HG02623 (cell line): Measurements from ENCODE around the gene ITPRIPL2.

Experiments
- ATAC-seq: cut with Tn5 transposase; IDR thresholded peaks from one replicate; pipeline ENCODE4 v1.9.1; 2021; ENCODE audit warnings: moderate library complexity; ENCODE audit not compliant: unreplicated experiment

ITPRIPL2 gene

GRCh38 chr16:19119564-19119963 is 5.8 kb downstream of the ITPRIPL2 start:
- ATAC-seq: no peak

GRCh38 chr16:19123535-19124178 is 9.9 kb downstream of the ITPRIPL2 start:
- ATAC-seq: no peak

- ATAC-seq: no peak
Observed at GRCh38 chr16:19126300-19126699, 12.5 kb downstream of the ITPRIPL2 start.

DNA sequence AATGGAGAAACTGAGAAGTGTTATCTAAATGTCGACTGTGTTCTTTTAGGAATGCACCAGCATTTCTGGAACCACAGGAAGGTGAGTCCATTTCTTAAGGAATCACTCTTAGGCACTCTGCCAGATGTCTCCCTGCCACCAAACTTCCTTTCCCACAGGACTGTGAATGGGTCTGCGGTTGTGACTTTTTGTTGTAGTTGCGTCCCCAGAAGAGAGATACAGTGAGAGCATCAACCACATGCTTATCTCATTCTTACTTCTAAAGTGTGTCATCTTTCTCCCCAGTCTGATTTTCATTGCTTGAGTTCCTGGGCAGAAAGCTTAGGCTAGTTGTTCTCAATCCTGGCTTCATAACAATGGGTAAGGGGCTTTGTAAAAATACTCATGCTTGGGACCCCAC is 13.4 kb downstream of the ITPRIPL2 start:
- ATAC-seq: no peak

DNA sequence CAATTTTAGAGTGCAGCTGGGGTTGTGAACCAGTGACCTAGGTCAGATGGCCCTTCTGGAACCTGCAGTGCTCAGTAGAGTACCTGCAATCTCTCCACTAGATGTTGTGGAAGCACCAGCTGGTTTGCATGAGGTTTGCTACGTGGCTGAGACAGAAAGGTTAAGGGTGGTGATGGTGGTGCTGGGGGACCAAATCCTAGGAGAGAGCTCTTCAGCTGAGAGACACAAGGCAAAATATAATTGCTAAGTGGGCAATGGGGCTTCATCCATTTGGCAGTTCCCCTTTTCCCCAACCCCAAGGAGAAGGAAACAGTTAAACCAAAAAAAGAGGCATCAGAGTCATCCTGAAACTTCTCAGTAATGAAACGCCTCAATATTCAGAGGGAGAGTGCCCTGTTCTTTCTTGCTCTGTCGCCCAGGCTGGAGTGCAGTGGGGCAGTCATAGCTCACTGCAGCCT is 13.9 kb downstream of the ITPRIPL2 start:
- ATAC-seq: no peak

- ATAC-seq: no peak
Observed at GRCh38 chr16:19128454-19129200, 14.9 kb downstream of the ITPRIPL2 start.

GRCh38 chr16:19130385-19130784 is 16.6 kb downstream of the ITPRIPL2 start:
- ATAC-seq: no peak

GRCh38 chr16:19130852-19131824 is 17.4 kb downstream of the ITPRIPL2 start:
- ATAC-seq: no peak

GRCh38 chr16:19131825-19132218 is 18.1 kb downstream of the ITPRIPL2 start:
- ATAC-seq: no peak

GRCh38 chr16:19132255-19132654 is 18.5 kb downstream of the ITPRIPL2 start:
- no peak for ATAC-seq

DNA sequence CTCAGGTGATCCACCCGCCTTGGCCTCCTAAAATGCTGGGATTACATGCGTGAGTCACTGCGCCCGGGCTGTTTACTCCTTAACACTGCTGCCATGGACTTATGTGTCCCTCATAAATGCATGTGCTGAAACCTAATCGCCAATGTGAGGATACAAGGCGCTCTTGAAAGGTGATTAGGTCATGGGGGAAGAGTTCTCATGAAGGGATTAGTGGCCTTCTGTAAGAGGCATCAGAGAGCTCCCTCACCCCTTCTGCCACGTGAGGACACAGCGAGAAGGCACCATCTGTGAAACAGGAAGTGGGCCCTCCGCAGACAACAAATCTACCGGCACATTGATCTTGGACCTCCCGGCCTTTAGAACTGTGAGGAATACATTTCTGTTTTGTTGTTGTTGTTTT is 19.1 kb downstream of the ITPRIPL2 start:
- no peak for ATAC-seq

DNA sequence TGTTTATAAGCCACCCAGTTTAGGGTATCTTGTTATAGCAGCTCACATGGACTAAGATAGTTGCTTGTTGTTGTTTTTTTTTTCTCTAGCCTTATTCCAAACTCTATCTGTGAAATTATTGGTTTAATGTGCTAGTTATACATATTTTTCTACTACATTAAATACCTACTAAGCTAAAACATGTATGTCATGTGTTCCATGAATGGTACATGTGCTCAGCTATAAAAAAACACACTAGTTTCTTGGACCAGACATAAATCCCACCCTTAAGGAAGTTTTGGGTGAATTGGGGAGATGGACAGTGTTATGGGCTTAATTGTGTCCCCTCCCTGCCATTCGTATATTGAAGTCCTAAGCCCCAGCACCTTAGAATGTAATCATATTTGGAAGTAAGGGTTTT is 19.8 kb downstream of the ITPRIPL2 start:
- no peak for ATAC-seq

- ATAC-seq: no peak
Observed at GRCh38 chr16:19135201-19135842, 21.6 kb downstream of the ITPRIPL2 start.

- no peak for ATAC-seq
Observed at GRCh38 chr16:19135896-19136438, 22.2 kb downstream of the ITPRIPL2 start.

GRCh38 chr16:19136549-19137196 is 22.9 kb downstream of the ITPRIPL2 start:
- no peak for ATAC-seq

GRCh38 chr16:19137201-19138128 is 23.7 kb downstream of the ITPRIPL2 start:
- no peak for ATAC-seq

DNA sequence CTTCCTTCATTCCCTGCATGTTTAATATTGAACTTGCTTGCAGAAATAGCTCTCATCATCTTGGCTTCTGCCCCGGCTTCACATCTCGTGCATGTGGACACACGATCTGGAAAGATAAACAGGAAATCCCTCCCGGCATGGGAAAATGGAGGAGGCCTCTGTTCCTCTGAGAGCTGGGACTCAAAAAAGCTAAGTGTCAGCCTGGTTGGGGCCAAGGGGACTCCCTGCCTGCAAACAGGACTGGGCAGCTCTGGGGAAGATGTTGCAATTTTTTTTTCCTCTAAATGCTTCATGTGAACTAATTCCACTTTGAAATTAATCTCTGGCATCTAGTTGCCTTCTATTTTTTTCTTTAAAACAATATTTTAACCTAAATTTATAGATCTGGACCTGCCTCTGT is 24.8 kb downstream of the ITPRIPL2 start:
- no peak for ATAC-seq

- no peak for ATAC-seq
Observed at GRCh38 chr16:19139436-19140091, 25.8 kb downstream of the ITPRIPL2 start.
